T-helper 22 cell (primary cell): ENCODE measurements around the gene OCA2.

Source experiments
- DNase-seq: peaks from one replicate; pipeline ENCODE4 v3.0.0-alpha.2; 2020; ENCODE audit warnings: low read depth

The OCA2 gene

DNA sequence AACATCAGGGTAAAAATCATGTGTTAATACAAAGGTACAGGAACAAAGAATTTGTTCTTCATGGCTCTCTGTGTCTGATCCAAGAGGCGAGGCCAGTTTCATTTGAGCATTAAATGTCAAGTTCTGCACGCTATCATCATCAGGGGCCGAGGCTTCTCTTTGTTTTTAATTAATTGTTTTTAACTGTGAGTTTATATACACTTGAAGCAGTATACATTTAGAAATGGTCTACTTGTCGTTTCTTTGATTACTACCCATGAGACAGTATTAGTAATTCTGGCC is 21.2 kb upstream of the OCA2 start:
- no peak for DNase-seq

- DNase-seq = no peak
Measured at GRCh38 chr15:28118531-28118930, 19.4 kb upstream of the OCA2 start.

- DNase-seq = no peak
Measured at GRCh38 chr15:28118083-28118482, 19.0 kb upstream of the OCA2 start.

DNA sequence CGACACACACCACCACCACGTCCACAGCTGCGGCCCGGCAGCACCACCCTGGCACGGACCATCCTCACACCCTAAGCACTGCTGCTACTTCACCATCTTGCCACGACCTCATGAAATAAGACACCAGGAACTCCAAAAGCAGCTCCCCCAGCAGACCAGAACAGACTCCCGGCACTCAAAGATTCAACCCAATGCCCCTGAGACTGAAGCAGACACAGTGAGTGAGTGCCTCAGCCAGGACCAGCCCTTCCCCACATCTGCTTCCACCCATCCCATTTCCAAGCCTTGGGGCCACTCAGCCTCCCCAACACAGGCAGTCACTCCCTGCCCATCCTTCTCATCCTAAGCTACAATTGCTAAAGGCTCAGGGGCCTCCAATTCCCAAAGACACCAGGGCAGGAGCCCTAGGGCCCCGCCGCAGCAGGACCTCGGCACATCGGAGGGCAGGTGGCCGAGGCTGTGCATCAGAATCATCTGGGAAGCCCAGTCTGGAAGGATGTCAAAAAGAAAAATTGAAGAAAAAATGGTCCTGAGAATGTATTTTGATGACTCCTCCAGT is 18.4 kb upstream of the OCA2 start:
- DNase-seq = no peak

GRCh38 chr15:28116521-28117431 is 17.7 kb upstream of the OCA2 start:
- no peak for DNase-seq

GRCh38 chr15:28115871-28116270 is 16.8 kb upstream of the OCA2 start:
- DNase-seq = no peak

DNA sequence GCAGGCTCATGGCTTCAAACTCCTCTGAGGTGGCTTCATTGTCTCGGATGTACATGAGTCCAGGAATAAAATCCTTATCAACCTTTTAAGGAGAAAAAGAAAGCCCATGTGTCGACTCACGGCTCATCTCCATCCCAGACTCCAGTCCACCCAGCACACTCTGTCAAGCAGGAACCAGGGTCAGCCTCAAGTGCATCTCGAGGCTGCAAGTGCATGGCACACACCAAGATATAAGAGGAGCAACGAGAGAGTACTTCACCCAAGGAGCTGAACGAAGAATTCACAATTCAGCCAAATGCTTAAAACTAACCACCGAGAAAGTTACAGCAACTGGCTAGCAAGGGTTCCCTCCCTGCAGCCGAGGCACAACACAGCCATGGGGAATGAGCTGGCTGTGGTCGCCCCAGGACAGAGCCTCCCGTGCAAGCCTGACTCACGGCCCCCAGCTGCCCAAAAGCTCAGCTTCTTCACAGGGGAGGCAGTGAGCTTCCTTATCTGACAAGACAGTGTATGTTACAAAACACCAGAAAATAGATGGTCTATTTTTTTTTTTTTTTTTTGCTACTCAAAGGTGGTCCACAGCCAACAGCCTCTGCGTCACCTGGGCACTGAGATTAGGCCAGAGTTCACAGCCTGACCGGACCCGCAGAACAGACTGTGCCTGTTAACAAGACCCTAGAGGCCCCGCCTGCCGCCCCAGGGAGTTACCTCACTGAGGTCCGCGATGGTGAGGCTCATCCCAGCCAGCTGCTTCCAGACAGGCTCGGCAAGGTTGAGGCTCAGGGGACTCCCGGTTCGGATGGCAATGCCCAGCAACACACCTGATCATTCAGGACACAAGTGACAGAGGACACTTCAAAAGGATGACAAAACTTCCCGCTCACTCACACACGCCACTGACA is 15.9 kb upstream of the OCA2 start:
- no peak for DNase-seq

GRCh38 chr15:28114114-28114455 is 15.0 kb upstream of the OCA2 start:
- DNase-seq = no peak

DNA sequence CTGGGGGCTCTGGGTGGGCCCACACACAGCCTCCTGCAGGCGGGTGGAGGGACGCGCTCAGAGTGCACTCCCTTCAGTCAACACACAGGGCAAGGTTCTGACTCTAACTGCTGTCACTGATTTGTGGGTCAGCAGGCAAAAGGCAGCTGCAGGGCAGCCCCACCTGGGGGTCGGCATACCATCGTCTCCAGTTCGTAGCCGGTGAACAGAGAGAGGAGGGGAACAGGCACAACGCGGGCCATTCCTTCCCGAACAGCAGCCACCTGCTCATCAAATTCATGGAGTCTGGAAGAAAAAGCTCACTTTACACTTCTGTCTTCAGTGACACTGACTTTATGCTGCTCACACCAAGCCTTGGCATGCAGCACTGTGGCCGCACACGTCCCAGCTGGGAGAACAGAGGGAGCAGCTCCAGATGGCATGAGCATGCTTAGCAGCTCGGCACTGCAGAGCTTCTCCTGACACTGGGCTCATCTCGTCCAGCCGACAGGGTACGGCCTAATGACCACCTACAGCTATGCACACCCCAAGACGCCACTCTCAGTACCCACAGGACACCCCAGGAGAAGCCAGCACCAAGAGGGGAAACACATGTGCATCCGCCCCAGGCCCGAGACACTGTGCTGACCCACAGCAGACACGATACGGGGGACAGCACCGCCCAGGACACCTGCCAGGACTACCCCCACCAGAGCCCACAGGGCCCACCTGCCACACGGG is 14.4 kb upstream of the OCA2 start:
- no peak for DNase-seq

DNA sequence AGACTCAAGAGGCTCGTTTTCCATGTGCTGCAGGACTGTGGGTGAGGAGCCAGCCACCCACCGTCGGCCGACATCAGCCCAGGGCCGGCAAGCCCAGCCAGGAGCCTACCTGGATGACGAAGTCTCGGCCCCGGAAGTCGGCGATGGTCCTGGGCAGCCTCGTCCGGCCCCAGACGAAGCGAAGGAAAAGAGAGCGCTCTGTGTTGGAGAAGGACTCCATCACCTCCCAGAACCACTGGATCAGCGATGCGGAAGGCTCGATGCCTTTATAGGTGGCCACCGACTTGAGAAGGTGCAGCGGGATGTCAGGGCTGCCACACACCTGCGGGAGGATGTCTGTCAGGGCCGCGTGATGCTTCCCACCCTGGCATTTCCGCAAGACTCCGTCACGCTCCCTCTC is 13.8 kb upstream of the OCA2 start:
- DNase-seq = no peak

DNA sequence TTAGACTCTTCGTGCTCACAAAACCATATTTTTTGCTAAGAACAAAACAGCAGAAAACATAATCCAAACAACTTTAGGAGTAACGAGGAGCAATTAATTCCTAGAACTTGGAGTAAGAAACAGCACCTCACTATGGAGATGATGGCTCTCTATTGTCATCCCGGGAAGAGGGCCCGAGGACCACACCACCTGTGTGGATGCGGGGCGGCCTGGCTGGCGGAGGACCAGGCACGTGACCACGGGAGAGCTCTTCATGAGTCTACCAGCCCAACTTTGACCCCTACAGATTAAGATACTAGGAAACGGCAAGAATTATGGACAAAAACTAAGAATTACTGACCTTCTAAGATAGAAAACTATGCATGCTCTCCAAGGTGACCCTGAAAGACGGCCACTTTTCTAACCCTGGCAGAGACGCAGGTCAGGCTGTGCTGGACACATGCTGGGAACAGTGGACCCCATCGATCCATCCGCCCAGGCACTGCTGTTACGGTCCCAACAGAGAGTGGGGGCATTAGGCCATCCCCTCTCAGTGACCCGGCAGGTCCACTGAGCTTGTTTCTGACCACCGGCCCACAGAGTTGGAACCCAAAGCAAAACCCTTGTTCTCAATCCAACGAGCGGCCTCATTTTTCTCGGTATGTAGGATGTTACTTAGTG is 13.1 kb upstream of the OCA2 start:
- no peak for DNase-seq

GRCh38 chr15:28111543-28111942 is 12.4 kb upstream of the OCA2 start:
- no peak for DNase-seq

GRCh38 chr15:28110481-28110881 is 11.4 kb upstream of the OCA2 start:
- no peak for DNase-seq

DNA sequence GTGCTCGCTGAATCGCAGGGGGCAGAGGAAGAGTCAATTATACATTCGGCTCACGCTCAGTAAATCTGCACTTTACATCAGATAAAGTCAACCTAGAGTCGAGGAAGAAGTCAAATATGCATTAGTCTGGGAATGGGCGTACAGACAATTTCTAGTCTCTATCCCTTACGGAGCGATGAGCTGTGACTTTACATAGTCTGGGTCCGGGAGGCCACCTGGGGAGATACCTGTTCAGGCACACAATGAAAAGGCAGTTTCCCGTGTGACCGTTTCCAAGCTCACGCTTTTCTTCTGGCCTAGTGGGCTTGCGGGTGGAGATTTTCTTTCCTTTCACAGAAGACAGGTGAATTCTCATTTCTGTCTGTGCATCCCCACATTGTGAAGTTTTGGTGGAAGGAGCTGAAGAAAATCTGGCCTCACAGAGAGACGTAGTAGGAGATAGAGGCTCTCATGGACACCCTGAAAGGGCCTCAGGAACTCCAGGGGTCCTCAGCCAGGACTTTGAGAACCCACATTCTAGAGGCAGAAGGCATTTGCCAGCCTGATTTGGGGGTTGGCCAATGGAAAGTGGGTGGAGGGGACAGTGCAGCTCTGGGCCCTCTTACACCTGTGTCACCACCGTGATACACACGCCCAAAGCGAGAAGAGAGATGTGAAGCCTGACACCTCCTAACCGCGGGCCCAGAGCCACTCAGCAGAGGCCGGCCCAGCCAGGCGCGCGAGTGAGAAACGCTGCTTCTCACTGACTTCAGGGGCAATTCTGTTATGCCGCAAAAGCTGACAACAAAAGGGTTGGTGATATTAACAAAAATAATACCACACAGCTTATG is 10.7 kb upstream of the OCA2 start:
- no peak for DNase-seq

DNA sequence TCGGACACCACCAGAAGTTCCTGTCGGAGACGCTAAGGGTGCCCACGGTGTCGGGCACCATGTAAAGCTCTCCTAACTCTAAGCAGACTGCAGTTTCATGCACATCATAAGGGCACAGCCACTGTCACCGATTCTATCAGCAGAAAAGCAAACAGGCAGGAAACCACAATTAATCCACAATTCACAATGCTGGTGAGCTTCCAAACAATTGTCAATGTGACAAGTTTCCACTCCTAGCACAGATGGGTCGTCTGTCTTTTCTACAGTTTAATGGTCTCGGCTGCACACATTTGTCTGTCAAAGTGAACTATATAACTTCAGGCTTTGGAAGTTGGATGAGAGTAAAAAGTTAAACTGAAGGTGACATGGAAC is 8.8 kb upstream of the OCA2 start:
- DNase-seq = no peak

- DNase-seq = no peak
Measured at GRCh38 chr15:28107111-28107903, 8.2 kb upstream of the OCA2 start.

- DNase-seq = no peak
Measured at GRCh38 chr15:28106294-28107110, 7.4 kb upstream of the OCA2 start.

GRCh38 chr15:28105793-28106192 is 6.7 kb upstream of the OCA2 start:
- DNase-seq = no peak

GRCh38 chr15:28105224-28105791 is 6.2 kb upstream of the OCA2 start:
- DNase-seq = no peak
